Activated CD4-positive, alpha-beta T cell treated with anti-CD3 and anti-CD28 coated beads, Interleukin-2, amount 50 U/mL, for 16 hours (primary cell): ENCODE measurements around the gene PKP3.

ENCODE experiments used
- DNase-seq: peaks from one replicate; pipeline ENCODE4 v3.0.0-alpha.2; 2020

The PKP3 gene

GRCh38 chr11:449889-450808 is 56.1 kb downstream of the PKP3 start, which contains the start of gene PTDSS2:
Gene PTDSS2, plus strand, starts transcription at chr11:450279. Its CDS starts 177 bp downstream, at chr11:450456.
- peak; percentile 97 for DNase-seq

DNA sequence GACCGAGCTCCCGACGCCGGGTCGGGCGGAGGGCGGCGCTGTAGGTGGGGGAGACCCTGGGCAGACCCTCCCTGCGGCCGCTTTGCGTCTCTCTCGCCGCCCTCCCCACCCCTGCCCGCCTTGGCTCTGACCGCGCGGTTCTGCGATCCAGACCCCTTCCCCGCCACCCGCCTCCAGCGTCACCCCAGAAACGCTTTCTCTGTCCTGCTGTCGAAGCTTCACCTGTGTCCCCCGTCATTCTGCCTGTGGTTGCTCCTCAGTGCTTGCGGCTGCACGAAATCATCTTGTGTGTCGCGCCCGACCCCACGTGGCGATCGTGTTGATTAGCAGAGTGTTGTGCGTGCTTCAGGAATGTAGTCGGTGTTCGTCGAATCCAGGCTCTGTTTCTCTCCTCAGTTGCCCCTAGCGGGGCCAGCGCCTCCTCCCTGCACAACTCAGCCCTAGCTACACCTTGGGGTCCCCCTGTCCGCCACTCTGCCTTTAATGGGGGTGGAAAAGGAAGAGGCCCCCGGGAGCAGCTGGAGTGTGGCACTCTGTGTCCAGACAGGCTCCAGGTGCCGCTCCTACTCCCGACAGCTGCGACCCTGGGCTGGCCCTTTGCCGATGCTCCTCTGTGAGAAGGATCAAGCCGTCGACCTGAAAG is 56.9 kb downstream of the PKP3 start:
- peak; percentile 68 for DNase-seq

DNA sequence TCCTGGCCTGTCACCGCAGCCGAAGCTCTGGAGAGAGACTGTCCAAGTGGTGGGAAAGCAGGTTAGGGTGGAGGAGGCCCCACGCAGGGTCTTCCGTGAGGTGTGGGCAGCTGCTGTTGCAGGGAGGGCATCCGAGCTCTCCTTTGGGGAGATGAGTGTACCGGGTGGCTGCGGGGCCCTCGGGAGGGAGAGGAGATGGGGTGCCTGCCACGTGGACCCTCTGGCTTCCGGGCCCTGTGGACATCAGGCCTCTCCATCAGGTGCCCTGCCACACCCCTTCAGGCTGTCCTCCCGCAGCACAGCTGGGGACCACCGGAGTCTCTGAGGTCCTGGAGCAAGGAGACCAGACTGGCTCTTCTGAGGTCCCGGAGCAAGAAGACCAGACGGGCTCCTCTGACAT is 57.7 kb downstream of the PKP3 start:
- no peak for DNase-seq

- no peak for DNase-seq
Measured at GRCh38 chr11:452203-452744, 58.3 kb downstream of the PKP3 start.

DNA sequence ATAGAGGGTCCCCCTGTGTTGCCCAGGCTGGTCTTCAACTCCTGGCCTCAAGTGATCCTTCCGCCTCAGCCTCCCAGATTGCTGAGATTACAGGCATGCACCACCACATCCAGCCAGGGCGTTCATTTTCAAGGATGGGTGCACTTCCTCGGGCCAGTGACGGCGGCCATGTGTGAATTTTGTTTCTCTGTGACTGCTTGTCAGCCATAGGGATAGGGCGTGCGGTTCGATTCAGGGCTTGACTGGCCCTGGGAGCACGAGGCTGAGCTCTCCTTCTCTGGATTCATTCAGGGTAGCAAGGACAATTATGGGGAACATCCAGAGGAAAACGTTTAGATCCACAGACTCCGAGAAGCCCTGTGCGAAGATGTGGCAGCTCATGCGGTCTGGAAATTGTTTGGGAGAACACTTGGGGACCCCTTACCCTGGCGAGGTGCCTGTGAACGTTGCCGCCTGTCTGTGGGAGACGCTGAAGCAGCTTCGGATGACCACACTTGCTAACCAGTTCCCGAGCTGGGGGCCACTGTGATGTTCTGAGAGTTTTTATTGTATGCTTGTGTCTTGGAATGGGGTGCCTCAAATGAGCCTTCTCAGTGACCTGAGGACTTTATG is 59.0 kb downstream of the PKP3 start:
- DNase-seq: no peak

DNA sequence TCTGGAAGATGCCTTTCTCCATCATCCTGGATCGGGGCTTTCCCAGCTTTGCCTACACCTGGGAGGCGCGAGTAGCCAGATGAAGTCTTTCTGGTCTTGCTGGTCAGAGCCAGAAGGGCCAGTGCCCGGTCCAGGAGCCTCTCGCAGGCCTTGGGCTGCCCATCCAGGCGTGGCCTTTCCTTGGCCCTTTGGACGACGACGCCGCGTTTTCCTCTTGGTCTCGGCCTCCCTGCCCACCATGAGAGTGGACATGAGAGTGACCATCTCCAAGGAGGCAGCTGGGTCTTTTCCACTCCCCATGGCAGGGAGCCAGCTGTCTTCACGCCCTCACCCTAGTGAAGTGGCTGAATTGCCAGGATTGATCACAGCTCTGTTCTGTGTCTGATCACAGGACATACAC is 59.6 kb downstream of the PKP3 start:
- no peak for DNase-seq

GRCh38 chr11:454043-454442 is 60.0 kb downstream of the PKP3 start:
- DNase-seq: no peak
